HepG2 (cell line): ENCODE data around the gene CACNA1C. TPM values are rescaled to one million over a fixed set of nuclear protein-coding genes. Genes with fewer than 3 reads are reported as not detected.

ENCODE experiments used
- ATAC-seq: fragments of 200-7000 bp; cut with Tn5 transposase; 3 replicates; pipeline ENCODE4 v1.9.1; 2020; ENCODE audit warnings: mild to moderate bottlenecking, moderate library complexity
- BruUV-seq: library from RNA; stranded (reverse); fragments of 400-500 nt; replicated peaks from 2 replicates; lab custom pipeline; 2021; lab: Mats Ljungman, UMichigan
- CTCF ChIA-PET: fragments of 300-600 bp; formaldehyde crosslinking; extraction: SDS; loops from one replicate; lab custom pipeline; 2021; ENCODE audit warnings: low total read pairs, inconsistent platforms, low intra/inter-chr PET ratio; lab: Yijun Ruan, JAX
- POLR2A ChIA-PET: fragments of 350-600 bp; sonication (Branson Sonifier 250); formaldehyde crosslinking; loops from one replicate; lab custom pipeline; 2020; ENCODE audit warnings: antibody characterized with exemption, inconsistent platforms; lab: Yijun Ruan, JAX
- DNase-seq: peaks from one replicate; pipeline ENCODE4 v3.0.0-alpha.2; 2015; ENCODE audit warnings: low spot score
- FAIRE-seq: peaks from 3 replicates; lab custom pipeline; 2011; peaks lifted over from hg19 to GRCh38; lab: Jason Lieb, UNC
- H2AFZ ChIP-seq: one replicate; pipeline ENCODE4 v1.6.1; 2011; ENCODE audit warnings: low read length, inconsistent platforms
- H3K27ac ChIP-seq: fragments of 300-600 bp; 3 replicates; pipeline ENCODE4 v1.8.0; 2011; ENCODE audit warnings: mixed run types, mild to moderate bottlenecking, mixed read lengths, low read length, inconsistent platforms; ENCODE audit not compliant: insufficient read depth; ENCODE audit errors: extremely low read length
- H3K27me3 ChIP-seq, 2 experiments: fragments of 200-600 bp in 1 of 2; 2 replicates in 1 of 2; 3 replicates in 1 of 2; pipeline versions ENCODE4 v1.6.0 to v1.8.0; 2011; ENCODE audit warnings: low read length in 2 of 2, mild to moderate bottlenecking in 2 of 2, moderate library complexity in 2 of 2, inconsistent platforms in 1 of 2; ENCODE audit not compliant: insufficient read depth in 2 of 2, control insufficient read depth in 1 of 2
- H3K36me3 ChIP-seq, 2 experiments: fragments of 200-600 bp in 1 of 2; replicated peaks in 1 of 2; 2 replicates in 1 of 2; 3 replicates in 1 of 2; pipeline versions ENCODE4 v1.5.1 to v1.8.0; 2011; ENCODE audit warnings: low read length in 2 of 2, inconsistent platforms in 1 of 2; ENCODE audit not compliant: insufficient read depth in 2 of 2, control insufficient read depth in 1 of 2
- H3K4me1 ChIP-seq: 2 replicates; pipeline ENCODE4 v1.5.1; 2012; ENCODE audit warnings: low read length, inconsistent platforms; ENCODE audit not compliant: insufficient read depth
- H3K4me2 ChIP-seq: 2 replicates; pipeline ENCODE4 v1.6.0; 2011; ENCODE audit warnings: low read depth, low read length, inconsistent platforms
- H3K4me3 ChIP-seq, 3 experiments: fragments of 200-600 bp in 1 of 3; sonication (generic), shearing (Covaris generic) in 1 of 3; replicated peaks in 1 of 3; 2 replicates each; pipeline ENCODE4 v1.5.1; 2011 to 2016; ENCODE audit warnings: low read length in 3 of 3, inconsistent platforms in 2 of 3, low read depth in 2 of 3, mild to moderate bottlenecking in 2 of 3, control low read depth in 1 of 3, mixed read lengths in 1 of 3; ENCODE audit not compliant: insufficient read depth in 1 of 3
- H3K79me2 ChIP-seq: one replicate; pipeline ENCODE4 v1.6.1; 2011; ENCODE audit warnings: low read length, inconsistent platforms; ENCODE audit not compliant: insufficient read depth
- H3K9ac ChIP-seq: 2 replicates; pipeline ENCODE4 v1.6.0; 2011; ENCODE audit warnings: mild to moderate bottlenecking, low read depth, low read length, inconsistent platforms; ENCODE audit not compliant: insufficient read depth
- H3K9me3 ChIP-seq: 2 replicates; pipeline ENCODE4 v1.5.1; 2012; ENCODE audit warnings: mild to moderate bottlenecking, low read length
- H4K20me1 ChIP-seq: 2 replicates; pipeline ENCODE4 v1.6.0; 2011; ENCODE audit warnings: inconsistent platforms, mild to moderate bottlenecking, low read length, moderate library complexity; ENCODE audit not compliant: insufficient read depth
- NR3C1 ChIP-seq: sonication (generic); formaldehyde crosslinking; IDR thresholded peaks from 2 replicates; pipeline ENCODE4 v1.4.0; 2020; ENCODE audit warnings: missing genetic modification reagents
- PHB2 ChIP-seq: fragments of 450-650 bp; IDR thresholded peaks from 2 replicates; pipeline ENCODE4 v1.6.1; 2018; ENCODE audit not compliant: partially characterized antibody
- ZNF282 ChIP-seq: fragments of 450-650 bp; IDR thresholded peaks from 2 replicates; pipeline ENCODE4 v1.6.1; 2018; ENCODE audit not compliant: partially characterized antibody
- ZNF431 ChIP-seq: sonication (generic); formaldehyde crosslinking; IDR thresholded peaks from 2 replicates; pipeline ENCODE4 v1.9.0; 2022; ENCODE audit warnings: missing genetic modification reagents, low read depth, mild to moderate bottlenecking, borderline replicate concordance
- WGBS: methylation state at CpG from one replicate; pipeline ENCODE4 v1.1.6; 2017; ENCODE audit warnings: low lambda C conversion rate; 5-methylcytosine and 5-hydroxymethylcytosine counted together
- in situ Hi-C: cut with HindIII; loops from 2 replicates; pipeline ENCODE4 v1.10.0; 2017; ENCODE audit warnings: low pct_unique_long_range_greater_than_20kb; ENCODE audit not compliant: extremely low pct_ligation_motif_present
- intact Hi-C: fragments of 100-400 bp; cut with micrococcal nuclease; formaldehyde crosslinking; loops from one replicate; pipeline ENCODE4 v1.10.0; 2022; ENCODE audit not compliant: unreplicated experiment
- polyA plus RNA-seq, 8 experiments: library from polyadenylated mRNA; depleted of rRNA in 3 of 8; stranded (reverse) in 7 of 8; unstranded in 1 of 8; fragments of >200 nt; fragmentation: Illumina TruSeq in 4 of 8; extraction: Trizol in 4 of 8; gene quantifications; 2 replicates each; pipeline versions ENCODE4 v1.2.1 to v1.2.3, GENCODE V29; 2011 to 2016; ENCODE audit warnings: low read depth in 4 of 8, missing spikeins in 1 of 8, mixed read lengths in 1 of 8; ENCODE audit not compliant: insufficient read depth in 1 of 8
- total RNA-seq, 5 experiments: library from RNA; depleted of rRNA; stranded (reverse); fragments of >200 nt; fragmentation: Illumina TruSeq; extraction: Trizol; gene quantifications; 2 replicates each; pipeline ENCODE4 v1.2.3, GENCODE V29; 2016; ENCODE audit warnings: low read depth in 1 of 5
- TF ChIP-seq, protein P1 (sequence below): sonication (generic); formaldehyde crosslinking; IDR thresholded peaks from 2 replicates; pipeline ENCODE4 v1.8.0; 2022; ENCODE audit warnings: mild to moderate bottlenecking, missing genetic modification reagents, moderate library complexity
- TF ChIP-seq, protein P2 (sequence below): sonication (generic); formaldehyde crosslinking; conservative IDR thresholded peaks from 2 replicates; pipeline ENCODE4 v1.5.0; 2020; ENCODE audit warnings: missing genetic modification reagents

The CACNA1C gene
- total and polyA plus RNA-seq, 2 of the 13 experiments (the other 11 are each of a cell fraction or from before 2014, with no cell fraction given) = not detected

DNA sequence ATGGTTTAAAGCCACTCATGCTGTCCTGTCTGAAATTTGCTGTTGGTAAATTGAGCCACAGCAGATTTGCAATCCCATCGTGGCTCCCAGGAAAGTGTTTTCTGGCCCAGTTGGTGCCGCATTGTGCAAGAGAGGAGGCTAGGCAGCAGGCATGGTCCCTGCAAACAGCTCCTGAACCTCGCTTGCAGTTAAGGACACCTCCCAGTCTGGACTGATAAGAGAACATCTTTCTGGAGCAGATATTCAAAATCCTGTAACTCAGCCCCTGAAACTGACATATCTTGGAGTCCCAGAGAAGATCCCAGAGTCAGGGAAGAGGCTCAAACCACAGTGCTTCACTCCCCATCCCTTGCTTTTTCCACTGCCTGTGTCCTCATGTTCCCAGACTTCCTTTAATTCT, 413.4 kb downstream of the CACNA1C start:
- POLR2A ChIA-PET = no interaction called here
- no peak for FAIRE-seq
- H3K4me3 ChIP-seq = no peak overlapping the region
- H3K9me3 ChIP-seq = no peaks in the 10 kb centered on the region
- CTCF ChIA-PET = no interaction called here
- ATAC-seq = no peak
- H3K36me3 ChIP-seq = no peaks in the 10 kb centered on the region
- in situ Hi-C loops (no loop called here), intact Hi-C loops (no loop called here)
- no peaks in the 10 kb centered on the region for H3K4me1 ChIP-seq
- H4K20me1 ChIP-seq = no peaks in the 10 kb centered on the region
- peaks cover 8 to 59% of the 10 kb centered on the region in 2 experiments; a peak in 4 of 5 replicates for H3K27me3 ChIP-seq
- DNase-seq = no peak
- BruUV-seq = no TSS peak
- no peak overlapping the region for H3K9ac ChIP-seq
- no peaks in the 10 kb centered on the region for H3K79me2 ChIP-seq
- no peak overlapping the region for H2AFZ ChIP-seq
- TF ChIP-seq ZNF431 (CRISPR knock-in tag) = no peak
- TF ChIP-seq, protein P1, sequence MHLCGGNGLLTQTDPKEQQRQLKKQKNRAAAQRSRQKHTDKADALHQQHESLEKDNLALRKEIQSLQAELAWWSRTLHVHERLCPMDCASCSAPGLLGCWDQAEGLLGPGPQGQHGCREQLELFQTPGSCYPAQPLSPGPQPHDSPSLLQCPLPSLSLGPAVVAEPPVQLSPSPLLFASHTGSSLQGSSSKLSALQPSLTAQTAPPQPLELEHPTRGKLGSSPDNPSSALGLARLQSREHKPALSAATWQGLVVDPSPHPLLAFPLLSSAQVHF (CRISPR knock-in tag) = no peak
- no peak for TF ChIP-seq ZNF282
- no peak for TF ChIP-seq PHB2
- no peak for TF ChIP-seq NR3C1 (CRISPR knock-in tag)
- TF ChIP-seq, protein P2, sequence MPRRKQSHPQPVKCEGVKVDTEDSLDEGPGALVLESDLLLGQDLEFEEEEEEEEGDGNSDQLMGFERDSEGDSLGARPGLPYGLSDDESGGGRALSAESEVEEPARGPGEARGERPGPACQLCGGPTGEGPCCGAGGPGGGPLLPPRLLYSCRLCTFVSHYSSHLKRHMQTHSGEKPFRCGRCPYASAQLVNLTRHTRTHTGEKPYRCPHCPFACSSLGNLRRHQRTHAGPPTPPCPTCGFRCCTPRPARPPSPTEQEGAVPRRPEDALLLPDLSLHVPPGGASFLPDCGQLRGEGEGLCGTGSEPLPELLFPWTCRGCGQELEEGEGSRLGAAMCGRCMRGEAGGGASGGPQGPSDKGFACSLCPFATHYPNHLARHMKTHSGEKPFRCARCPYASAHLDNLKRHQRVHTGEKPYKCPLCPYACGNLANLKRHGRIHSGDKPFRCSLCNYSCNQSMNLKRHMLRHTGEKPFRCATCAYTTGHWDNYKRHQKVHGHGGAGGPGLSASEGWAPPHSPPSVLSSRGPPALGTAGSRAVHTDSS = no peak
- TF ChIP-seq, all 625 proteins: peak for 0
- Histone ChIP-seq H3K27ac (no peak overlapping the region), H3K4me2 (no peak overlapping the region)
- 24% methylated on average over 3 of the region's 3 CpGs for WGBS
